Measurements from ENCODE around the gene PCNX1.
"Not testable (repeated sequence)": the region's sequence is repeated elsewhere in the genome, so short reads cannot be mapped to it uniquely, and the experiment has no call there.

PCNX1 gene

DNA sequence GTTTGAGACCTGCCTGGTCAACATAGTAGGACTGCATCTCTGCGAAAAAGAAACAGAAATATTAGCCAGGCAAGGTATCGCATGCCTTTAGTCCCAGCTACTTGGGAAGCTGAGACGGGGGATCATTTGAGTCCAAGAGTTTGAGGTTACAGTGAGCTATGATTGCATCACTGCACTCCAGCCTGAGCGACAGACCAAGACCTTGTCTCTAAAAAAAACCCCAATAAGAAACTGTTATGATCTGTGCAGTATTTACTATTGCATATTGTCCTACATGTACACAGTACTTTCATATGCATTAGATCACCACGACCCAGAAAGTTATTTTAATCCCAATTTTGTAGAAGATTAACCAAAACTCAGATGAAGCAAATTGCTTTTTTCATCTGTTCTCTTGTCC is 187.5 kb downstream of the PCNX1 start:
- no peak for DNase-seq

DNA sequence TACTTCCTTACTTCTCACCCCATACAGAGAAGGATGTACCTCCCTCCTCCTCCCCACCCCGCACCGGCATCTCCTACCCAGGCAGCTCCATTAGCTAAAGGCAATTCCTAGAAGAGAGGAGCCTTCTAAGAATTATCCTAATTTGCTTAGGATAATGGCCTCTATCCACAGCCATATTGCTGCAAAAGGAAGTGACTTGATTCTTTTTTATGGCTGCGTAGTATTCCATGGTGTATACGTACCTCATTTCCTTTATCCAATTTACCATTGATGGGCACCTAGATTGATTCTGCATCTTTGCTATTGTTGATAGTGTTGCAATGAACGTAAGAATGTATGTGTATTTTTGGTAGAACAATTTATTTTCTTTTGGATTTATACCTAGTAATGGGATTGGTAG is 189.7 kb downstream of the PCNX1 start:
- no peak for DNase-seq

DNA sequence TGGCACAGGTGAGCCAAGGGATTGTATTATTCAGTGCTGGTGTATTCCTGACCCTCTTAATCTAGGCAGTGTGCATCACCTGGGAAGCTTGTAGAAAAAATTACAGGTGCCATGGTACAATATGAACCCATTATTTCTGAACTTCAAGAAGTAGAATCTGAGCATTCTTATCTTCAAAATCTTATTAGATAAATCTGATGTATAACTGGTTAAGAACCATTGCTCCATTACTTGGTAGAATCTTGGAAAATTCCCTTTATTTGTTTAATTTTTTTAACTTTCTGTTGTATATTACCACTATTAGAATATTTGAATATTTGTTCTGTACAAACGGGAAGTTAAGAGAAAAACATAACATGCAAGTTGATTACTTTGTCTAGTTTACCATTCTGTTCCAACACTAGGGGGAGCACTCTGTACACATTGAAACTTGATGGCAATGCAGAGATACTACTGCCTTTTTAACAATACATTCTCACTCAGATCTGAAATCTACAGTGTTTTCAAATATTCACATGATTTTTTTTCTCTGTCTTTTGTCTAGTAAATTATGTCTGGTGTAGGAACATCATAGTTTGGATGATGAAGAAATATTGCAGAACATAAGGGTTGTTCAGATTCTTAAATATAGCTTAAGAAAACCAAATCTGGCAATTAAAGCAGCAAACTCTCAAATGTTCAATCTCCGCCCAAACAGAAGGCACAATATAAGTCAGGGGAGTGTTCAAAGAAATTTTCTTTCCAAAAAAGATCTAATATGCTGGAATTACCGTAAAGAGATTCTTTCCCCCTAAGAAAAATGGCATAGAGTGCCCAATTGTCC is 196.6 kb downstream of the PCNX1 start:
- DNase-seq = peak; percentile 67 to 68

DNA sequence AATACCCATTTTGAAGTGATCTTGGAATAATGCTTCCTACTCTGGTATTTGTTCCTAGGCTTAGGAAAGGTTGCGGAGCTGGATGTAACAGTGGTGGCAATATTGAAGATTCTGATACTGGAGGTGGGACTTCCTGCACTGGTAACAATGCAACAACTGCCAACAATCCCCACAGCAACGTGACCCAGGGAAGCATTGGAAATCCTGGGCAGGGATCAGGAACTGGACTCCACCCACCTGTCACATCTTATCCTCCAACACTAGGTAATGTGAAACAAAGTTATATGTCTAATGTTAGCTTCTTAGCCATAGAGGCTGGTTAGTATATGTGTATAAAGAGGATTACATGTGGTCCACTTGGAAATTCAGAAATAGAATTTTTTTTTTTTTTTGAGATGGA is 197.9 kb downstream of the PCNX1 start:
- DNase-seq = no peak

DNA sequence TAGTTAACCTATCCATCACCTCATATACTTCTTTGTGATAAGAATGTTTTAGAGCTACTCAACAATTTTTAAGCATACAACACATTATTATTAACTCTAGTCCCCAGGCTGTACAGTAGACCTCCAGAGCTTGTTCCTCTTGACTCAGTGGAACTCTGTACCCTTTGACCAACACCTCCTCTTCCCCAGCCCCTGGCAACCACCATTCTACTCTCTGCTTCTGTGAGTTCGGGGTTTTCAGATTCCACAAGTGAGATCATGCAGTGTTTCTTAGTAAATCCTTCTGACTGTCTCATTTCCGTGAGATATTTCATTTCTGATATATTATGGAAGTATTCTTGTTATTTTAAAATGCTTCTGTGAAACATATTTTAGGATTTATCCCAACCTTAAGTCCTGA is 200.7 kb downstream of the PCNX1 start:
- no peak for DNase-seq

DNA sequence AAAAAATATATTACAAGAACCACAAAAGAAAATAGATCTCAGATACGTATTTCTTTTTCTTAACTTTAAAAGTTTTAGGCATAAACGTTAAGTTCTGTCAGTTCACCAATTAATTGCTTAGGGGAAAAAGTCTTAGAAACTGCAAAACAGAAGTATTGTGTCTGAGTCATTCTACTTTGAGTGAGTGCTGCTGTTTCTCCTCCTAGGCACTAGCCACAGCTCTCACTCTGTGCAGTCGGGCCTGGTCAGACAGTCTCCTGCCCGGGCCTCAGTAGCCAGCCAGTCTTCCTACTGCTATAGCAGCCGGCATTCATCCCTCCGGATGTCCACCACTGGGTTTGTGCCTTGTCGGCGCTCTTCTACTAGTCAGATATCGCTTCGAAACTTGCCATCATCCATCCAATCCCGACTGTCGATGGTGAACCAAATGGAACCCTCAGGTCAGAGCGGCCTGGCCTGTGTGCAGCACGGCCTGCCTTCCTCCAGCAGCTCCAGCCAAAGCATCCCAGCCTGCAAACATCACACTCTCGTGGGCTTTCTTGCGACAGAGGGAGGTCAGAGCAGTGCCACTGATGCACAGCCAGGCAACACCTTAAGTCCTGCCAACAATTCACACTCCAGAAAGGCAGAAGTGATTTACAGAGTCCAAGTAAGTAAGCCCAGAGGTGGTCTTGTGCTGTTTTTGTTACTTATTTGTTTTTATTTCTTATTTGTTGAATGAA is 201.3 kb downstream of the PCNX1 start:
- DNase-seq = no peak

DNA sequence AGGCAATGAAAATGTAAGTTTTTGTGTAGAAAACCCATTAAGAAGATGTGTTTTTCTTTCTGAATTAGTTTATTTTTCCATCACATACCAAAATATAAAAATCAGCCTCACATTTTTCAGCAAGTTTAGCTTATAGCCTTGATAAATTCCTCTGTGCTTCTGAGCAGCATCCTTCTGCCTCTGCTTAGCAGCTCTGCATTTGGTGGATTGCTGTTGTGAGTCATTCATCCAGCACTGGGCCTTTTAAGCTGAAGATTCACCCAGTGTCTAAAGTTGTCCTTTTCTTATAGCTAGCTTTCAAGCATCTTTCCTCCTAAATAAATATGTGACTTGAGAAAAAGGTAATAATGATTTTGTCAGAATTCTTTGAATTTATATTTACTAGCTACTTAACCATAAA is 206.1 kb downstream of the PCNX1 start:
- DNase-seq = no peak

DNA sequence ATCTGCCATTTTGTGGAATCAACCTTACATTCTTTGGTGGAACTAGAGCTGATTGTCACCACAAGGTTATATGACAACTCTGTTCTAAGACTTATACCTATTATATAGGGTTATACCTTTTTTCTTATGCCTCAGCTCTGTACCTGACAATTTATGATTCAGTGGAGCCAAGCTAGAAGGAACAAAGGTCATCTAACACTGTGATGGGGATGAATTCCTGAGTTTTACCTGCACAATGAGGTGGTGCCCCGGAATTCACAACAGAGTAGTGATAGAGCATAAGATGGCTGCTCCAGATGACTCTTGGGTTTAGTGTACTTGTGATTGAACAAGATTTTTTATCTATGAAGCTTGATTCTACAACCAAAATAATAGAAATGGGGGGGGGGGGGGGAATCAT is 207.3 kb downstream of the PCNX1 start:
- no peak for DNase-seq

DNA sequence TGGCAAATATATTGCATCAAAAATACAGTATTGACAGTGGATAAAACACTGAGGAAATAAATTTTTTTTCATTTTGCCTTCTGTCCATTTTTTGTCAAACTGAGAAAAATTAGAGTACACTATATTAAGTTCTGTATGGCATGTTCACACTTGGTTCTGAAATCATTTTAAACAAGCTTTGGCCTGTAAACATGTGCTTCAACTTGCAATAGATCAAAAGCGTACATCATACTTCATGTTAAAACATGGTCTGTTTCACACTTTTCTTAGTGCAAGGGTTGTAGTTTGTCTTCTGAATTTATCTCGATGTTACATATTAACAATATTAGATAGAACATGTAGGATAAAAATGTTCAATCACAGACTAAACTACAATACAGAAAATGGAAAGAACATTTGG is 208.0 kb downstream of the PCNX1 start:
- no peak for DNase-seq

DNA sequence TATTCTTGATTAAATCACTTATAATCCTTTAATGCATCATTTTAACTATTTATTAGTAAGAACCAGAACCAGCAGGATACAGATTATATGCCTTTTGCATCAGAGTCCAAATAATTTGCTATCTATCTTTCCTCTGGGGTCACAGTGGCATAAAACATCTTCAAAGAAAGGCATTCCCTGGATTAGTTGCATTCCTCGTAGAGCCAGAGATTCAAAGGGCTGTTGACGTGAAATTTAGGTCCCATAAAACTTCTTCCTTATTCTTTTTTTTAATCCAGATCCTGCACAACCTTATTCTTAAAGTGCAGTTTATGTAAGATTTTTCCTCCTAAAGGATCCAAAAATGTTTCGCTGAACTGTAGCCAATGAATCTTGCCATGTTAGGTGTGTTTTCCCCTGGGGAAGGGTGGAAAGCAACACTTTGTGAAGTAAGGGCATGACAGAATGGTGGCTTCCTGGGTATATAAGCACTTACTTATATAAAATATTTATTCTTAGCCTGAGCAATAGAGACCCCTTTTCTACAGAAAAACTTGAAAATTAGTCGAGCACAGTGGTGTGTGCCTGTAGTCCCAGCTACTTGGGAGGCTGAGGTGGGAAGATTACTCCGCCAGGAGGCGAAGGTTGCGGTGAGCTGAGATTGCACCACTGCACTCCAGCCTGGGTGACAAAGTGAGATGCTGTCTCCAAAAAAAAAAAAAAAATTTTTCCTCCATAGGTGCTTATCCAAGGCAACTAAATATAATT is 208.7 kb downstream of the PCNX1 start:
- no peak for DNase-seq

DNA sequence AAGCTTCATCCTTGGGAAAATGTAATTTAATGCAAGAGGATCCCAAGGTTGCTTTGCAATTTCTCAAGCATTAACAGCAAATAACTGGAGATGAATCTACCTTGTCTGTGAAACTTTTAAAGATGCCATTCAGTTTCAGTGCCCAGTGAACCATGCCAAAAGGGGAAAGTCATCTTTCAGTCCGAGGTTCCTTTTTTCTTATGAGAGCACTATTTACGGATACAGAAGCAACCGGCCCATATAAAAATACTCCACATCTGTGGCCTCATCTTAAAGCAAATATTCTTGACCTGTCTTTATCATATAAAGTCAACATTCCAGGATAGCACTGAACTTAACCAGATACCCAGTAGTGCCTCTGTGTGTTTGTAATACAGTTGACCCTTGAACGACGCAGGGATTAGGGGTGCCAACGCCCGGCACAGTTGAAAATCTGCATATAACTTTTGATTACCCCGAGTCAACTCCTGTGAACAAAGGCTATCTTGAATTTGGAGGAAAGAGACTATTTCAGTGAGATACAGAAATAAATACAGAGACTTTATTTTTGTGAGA is 209.4 kb downstream of the PCNX1 start:
- no peak for DNase-seq

DNA sequence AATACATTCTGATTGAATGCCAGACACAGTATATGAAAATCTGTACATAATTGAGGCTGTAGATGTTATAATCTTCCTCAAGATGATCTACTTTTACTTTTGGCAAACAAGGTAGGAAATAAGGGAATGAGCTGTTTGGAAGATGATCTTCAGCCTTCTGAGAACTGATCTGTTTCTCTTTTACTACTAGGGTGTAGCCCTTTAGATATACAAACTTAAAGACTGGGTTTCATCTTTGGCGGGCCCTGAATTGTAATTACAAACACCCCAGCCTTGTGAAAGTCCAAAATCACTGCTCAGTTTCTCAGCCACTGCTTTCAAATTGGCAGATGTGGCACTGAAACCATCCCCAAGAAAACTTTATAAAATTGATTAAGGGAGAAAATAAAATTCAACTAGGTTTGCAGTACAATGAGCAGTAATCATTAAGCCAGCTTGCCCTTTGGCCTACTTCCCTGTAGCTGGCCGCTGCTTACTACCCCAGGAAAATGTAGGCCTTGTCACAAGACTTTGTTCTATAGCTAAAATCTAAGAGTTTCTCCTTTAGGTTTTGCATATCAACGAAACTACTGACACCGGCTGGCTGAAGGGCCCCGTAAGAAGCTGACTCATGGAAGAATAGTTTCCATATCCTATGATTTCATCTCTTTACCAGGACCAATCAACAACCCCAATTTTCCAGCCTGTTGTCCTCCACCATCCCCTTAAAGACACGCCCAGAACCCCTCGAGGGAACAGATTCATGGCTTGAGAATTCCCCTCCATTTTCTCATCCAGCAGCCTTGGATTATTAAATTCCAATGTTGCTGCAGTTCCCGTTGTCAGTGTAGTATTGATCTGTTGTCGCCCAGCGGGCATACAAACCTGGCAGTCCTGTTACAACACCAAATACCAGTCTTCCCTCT is 210.8 kb downstream of the PCNX1 start:
- DNase-seq = no peak

DNA sequence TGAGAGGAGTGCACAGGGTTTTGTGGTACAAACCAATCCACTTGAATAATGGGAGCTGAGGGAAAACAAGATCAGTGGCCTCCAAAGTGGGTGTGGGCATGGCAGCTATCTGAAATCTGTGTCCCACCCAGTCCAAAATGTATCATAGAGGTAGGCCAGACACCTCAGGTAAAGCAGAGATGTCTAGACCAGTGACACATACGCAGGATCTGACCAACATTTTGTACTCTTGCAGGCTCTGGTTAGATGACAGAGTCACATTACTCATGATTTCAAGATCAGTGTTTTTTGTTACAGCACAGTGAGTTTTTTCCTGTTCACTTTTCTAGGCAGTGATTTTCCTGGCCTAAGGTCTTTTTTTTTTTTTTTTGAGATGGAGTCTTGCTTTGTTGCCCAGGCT is 211.8 kb downstream of the PCNX1 start:
- no peak for DNase-seq

DNA sequence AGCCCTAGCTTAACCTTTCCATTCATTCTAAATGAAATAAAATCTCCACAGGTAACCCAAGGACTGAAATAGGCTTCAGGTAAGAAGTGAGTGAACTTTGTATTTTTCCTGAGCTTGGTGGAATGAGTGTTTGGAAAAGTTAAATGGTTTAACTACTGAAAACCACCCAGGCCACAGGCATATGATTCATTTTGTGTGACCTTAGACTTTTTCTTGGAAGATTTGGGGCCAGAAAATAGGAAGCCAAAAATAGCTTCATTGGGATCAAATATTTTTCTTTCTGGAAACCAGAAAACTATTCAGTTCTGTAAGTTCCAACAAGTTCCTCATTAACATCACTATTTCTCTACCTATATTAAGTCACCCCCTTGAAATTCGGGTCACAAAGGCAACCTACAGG is 212.6 kb downstream of the PCNX1 start:
- DNase-seq = no peak

DNA sequence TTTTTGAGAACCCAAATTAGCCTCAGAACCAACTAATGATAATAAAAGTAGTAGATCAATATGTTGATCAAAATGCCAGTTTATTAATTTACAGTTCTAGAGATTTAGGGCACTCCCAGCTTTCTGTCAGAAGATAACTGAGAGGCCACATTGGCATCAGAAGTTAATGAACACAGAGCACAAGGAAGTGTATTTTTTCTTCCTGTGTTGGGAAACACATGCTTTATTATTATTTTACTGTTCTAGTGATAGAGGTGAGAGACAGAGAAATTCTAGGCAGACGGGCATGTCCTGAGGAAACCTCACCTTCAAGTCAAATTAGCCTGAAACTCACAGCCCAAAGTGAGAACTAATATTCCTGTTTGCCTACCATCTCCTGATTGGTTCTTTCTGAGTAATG is 213.7 kb downstream of the PCNX1 start:
- DNase-seq = no peak

DNA sequence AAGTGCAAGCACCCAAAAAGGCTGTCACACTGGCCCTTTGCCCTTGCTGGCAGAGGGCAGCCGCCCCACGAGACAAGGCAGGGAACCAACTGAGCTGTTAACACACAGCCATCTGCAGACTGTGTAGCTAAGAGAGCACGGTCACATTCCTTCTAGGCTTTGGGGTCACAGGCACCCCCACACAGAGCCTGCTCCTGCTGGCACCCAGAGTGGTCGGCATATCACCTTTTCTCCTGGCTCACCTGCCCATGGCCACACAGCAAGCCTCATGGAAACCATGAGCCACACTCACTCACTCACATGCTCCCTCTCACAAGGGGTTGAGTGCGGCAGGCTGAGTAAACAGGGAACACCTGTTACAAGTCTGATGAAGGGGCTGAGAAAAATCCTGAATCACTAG is 214.5 kb downstream of the PCNX1 start:
- no peak for DNase-seq

DNA sequence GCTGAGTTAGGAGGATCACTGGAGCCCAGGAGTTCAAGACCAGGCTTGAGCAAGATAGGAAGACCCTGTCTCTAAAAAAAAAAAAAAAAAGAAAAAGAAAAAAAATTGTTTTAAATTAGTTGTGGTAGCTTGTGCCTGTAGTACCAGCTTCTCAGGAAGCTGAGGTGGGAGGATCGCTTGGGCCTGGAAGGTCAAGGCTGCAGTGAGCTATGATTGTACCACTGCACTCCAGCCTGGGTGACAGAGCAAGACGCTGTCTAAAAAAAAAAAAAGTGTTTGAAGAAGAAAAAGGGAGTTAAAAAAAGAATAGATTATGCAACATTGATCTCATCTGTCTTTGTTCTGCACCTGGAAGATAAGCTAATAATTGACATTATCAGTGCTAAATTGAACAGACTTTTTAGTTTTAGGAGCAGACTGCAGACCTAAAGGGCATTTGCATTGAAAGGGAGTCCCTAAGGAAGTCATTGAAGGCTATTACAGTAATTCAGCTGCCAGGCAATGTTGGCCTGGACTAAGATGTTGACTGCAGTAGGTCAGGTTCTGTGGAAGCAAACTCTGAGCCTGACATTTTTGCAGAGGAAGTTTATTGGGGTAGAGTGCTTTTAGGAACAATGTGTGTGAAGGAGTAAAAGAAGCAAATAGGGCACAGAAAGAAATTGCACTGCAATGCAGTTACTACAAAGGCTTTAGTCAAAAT is 215.8 kb downstream of the PCNX1 start:
- DNase-seq = no peak

DNA sequence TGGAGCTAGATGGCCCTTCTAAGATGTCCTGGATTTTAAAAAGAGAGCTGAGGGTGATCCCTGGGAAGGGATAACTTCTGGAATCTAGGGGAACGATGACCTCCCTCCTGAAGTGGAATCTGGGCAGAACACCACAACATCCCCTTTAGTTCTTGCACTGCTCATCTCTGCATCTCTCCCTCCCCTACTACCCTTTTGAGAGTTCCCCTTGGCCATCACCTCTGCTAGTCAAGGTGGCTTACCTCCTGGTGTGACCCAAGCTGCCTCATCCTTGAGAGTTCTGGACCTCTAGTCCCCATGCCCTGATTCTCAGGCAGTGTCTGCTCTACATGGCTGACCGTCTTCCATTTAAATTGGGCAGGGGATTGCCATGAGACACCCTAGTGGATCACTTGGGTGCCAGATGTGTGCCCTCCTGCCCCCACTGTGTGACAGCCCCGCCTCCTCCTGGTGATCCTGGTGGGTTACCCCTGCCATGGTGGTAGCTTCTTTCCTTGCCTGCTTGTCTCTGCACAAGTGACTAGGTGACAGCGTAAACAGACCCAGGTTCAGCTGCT is 216.4 kb downstream of the PCNX1 start:
- DNase-seq = no peak

DNA sequence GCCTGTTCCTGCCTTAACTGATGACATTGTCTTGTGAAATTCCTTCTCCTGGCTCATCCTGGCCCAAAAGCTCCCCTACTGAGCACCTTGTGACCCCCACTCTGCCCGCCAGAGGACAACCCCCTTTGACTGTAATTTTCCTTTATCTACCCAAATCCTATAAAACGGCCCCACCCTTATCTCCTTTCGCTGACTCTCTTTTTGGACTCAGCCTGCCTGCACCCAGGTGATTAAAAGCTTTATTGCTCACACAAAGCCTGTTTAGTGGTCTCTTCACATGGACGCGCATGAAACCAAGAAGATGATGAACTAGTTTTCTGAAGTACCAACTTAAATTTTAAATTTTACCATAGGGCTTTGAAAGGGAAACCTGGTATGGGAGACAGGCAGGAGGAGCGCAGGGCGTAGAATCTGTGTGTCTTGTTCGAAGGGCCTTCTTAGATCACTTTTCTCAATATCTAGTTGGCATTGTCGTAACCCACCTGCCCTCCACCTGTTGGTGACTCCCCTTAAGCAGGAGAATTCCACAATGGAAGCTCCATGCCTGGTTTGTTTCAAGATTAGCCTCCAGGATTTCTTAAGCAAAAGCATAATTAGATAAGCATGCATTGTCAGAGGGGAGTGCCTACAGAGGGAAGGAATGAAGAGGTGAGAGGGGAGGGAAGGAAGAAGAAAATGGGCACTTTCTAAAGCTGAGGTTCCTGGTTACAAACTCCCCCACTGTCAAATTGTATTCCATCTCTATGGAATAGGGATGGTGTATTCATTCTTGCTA is 222.6 kb downstream of the PCNX1 start:
- DNase-seq = not testable (repeated sequence)

DNA sequence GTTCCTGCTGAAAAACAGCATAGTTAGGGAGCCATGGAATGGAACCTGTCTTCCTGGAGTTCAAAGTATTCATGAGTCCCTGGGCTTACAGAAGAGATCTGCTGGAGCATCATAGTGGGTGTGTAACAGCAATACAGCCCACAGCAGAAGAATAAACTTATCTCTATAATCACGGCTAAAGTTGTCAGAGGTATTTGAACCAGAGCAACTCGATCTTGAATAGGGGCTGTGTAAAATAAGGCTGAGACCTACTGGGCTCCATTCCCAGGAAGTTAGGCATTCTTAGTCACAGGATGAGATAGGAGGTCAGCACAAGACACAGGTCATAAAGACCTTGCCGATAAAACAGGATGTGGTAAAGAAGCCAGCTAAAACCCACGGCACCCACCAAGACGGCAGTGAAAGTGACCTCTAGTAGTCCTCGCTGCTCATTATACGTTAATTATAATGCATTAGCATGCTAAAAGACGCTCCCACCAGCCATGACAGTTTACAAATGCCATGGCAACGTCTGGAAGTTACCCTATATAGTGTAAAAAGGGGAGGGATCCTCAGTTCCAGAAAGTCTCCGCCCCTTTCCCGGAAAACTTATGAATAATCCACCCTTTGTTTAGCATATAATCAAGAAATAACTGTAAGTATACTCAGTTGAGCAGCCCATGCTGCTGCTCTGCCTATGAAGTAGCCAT is 223.4 kb downstream of the PCNX1 start:
- peak; percentile 6 to 13 for DNase-seq

Data from AML-193 (cell line).